HepG2 (cell line): ENCODE measurements around the gene CALCB. TPM values are rescaled to one million over a fixed set of nuclear protein-coding genes. Genes with fewer than 3 reads are reported as not detected.

Source experiments
- ATAC-seq: fragments of 200-7000 bp; cut with Tn5 transposase; 3 replicates; pipeline ENCODE4 v1.9.1; 2020; ENCODE audit warnings: mild to moderate bottlenecking, moderate library complexity
- BruUV-seq: library from RNA; stranded (reverse); fragments of 400-500 nt; replicated peaks from 2 replicates; lab custom pipeline; 2021; lab: Mats Ljungman, UMichigan
- CTCF ChIA-PET: fragments of 300-600 bp; formaldehyde crosslinking; extraction: SDS; loops from one replicate; lab custom pipeline; 2021; ENCODE audit warnings: low total read pairs, inconsistent platforms, low intra/inter-chr PET ratio; lab: Yijun Ruan, JAX
- POLR2A ChIA-PET: fragments of 350-600 bp; sonication (Branson Sonifier 250); formaldehyde crosslinking; loops from one replicate; lab custom pipeline; 2020; ENCODE audit warnings: antibody characterized with exemption, inconsistent platforms; lab: Yijun Ruan, JAX
- DNase-seq: peaks from one replicate; pipeline ENCODE4 v3.0.0-alpha.2; 2015; ENCODE audit warnings: low spot score
- FAIRE-seq: peaks from 3 replicates; lab custom pipeline; 2011; peaks lifted over from hg19 to GRCh38; lab: Jason Lieb, UNC
- H2AFZ ChIP-seq: one replicate; pipeline ENCODE4 v1.6.1; 2011; ENCODE audit warnings: low read length, inconsistent platforms
- H3K27ac ChIP-seq: fragments of 300-600 bp; 3 replicates; pipeline ENCODE4 v1.8.0; 2011; ENCODE audit warnings: mixed run types, mild to moderate bottlenecking, mixed read lengths, low read length, inconsistent platforms; ENCODE audit not compliant: insufficient read depth; ENCODE audit errors: extremely low read length
- H3K27me3 ChIP-seq, 2 experiments: fragments of 200-600 bp in 1 of 2; 2 replicates in 1 of 2; 3 replicates in 1 of 2; pipeline versions ENCODE4 v1.6.0 to v1.8.0; 2011; ENCODE audit warnings: low read length in 2 of 2, mild to moderate bottlenecking in 2 of 2, moderate library complexity in 2 of 2, inconsistent platforms in 1 of 2; ENCODE audit not compliant: insufficient read depth in 2 of 2, control insufficient read depth in 1 of 2
- H3K36me3 ChIP-seq, 2 experiments: fragments of 200-600 bp in 1 of 2; replicated peaks in 1 of 2; 2 replicates in 1 of 2; 3 replicates in 1 of 2; pipeline versions ENCODE4 v1.5.1 to v1.8.0; 2011; ENCODE audit warnings: low read length in 2 of 2, inconsistent platforms in 1 of 2; ENCODE audit not compliant: insufficient read depth in 2 of 2, control insufficient read depth in 1 of 2
- H3K4me1 ChIP-seq: 2 replicates; pipeline ENCODE4 v1.5.1; 2012; ENCODE audit warnings: low read length, inconsistent platforms; ENCODE audit not compliant: insufficient read depth
- H3K4me2 ChIP-seq: 2 replicates; pipeline ENCODE4 v1.6.0; 2011; ENCODE audit warnings: low read depth, low read length, inconsistent platforms
- H3K4me3 ChIP-seq, 3 experiments: fragments of 200-600 bp in 1 of 3; sonication (generic), shearing (Covaris generic) in 1 of 3; replicated peaks in 1 of 3; 2 replicates each; pipeline ENCODE4 v1.5.1; 2011 to 2016; ENCODE audit warnings: low read length in 3 of 3, inconsistent platforms in 2 of 3, low read depth in 2 of 3, mild to moderate bottlenecking in 2 of 3, control low read depth in 1 of 3, mixed read lengths in 1 of 3; ENCODE audit not compliant: insufficient read depth in 1 of 3
- H3K79me2 ChIP-seq: one replicate; pipeline ENCODE4 v1.6.1; 2011; ENCODE audit warnings: low read length, inconsistent platforms; ENCODE audit not compliant: insufficient read depth
- H3K9ac ChIP-seq: 2 replicates; pipeline ENCODE4 v1.6.0; 2011; ENCODE audit warnings: mild to moderate bottlenecking, low read depth, low read length, inconsistent platforms; ENCODE audit not compliant: insufficient read depth
- H3K9me3 ChIP-seq: 2 replicates; pipeline ENCODE4 v1.5.1; 2012; ENCODE audit warnings: mild to moderate bottlenecking, low read length
- H4K20me1 ChIP-seq: 2 replicates; pipeline ENCODE4 v1.6.0; 2011; ENCODE audit warnings: inconsistent platforms, mild to moderate bottlenecking, low read length, moderate library complexity; ENCODE audit not compliant: insufficient read depth
- ATM ChIP-seq: fragments of 450-650 bp; IDR thresholded peaks from 2 replicates; pipeline ENCODE4 v1.7.1; 2017; ENCODE audit warnings: mild to moderate bottlenecking, borderline replicate concordance
- CBX2 ChIP-seq, 2 experiments: fragments of 200-600 bp in 1 of 2; sonication (generic); formaldehyde crosslinking in 1 of 2; IDR thresholded peaks; 2 replicates each; pipeline versions ENCODE4 v1.7.0 to v1.8.1; 2018 to 2022; ENCODE audit warnings: low read depth in 2 of 2, low read length in 1 of 2, mild to moderate bottlenecking in 1 of 2, missing genetic modification reagents in 1 of 2
- CENPX ChIP-seq: sonication (generic); formaldehyde crosslinking; IDR thresholded peaks from 2 replicates; pipeline ENCODE4 v1.9.0; 2021; ENCODE audit warnings: mild to moderate bottlenecking, missing genetic modification reagents, moderate library complexity
- CERS6 ChIP-seq: sonication (generic); formaldehyde crosslinking; IDR thresholded peaks from 2 replicates; pipeline ENCODE4 v1.5.0; 2020; ENCODE audit warnings: missing genetic modification reagents
- CREB1 ChIP-seq, 2 experiments: fragments of 450-650 bp in 1 of 2; IDR thresholded peaks; 2 replicates each; pipeline ENCODE4 v1.6.1; 2016 to 2017; ENCODE audit warnings: control low read depth in 1 of 2, mild to moderate bottlenecking in 1 of 2, missing compliant biosample characterization in 1 of 2, missing genetic modification characterization in 1 of 2
- HNRNPLL ChIP-seq: fragments of 200-400 bp; formaldehyde crosslinking; IDR thresholded peaks from 2 replicates; pipeline ENCODE4 v1.6.1; 2017; ENCODE audit warnings: mild to moderate bottlenecking, low read depth, low read length; ENCODE audit not compliant: poor library complexity, severe bottlenecking
- POGZ ChIP-seq: sonication (generic); formaldehyde crosslinking; IDR thresholded peaks from 2 replicates; pipeline ENCODE4 v1.4.0; 2020; ENCODE audit warnings: mild to moderate bottlenecking, missing genetic modification reagents
- SRSF4 ChIP-seq: fragments of 200-400 bp; formaldehyde crosslinking; IDR thresholded peaks from one replicate; pipeline ENCODE4 v1.6.1; 2018; ENCODE audit warnings: mild to moderate bottlenecking, low read depth, low read length, moderate library complexity; ENCODE audit not compliant: poor library complexity, severe bottlenecking
- YEATS2 ChIP-seq: sonication (generic); formaldehyde crosslinking; IDR thresholded peaks from 2 replicates; pipeline ENCODE4 v1.4.0; 2020; ENCODE audit warnings: missing genetic modification reagents, borderline replicate concordance
- ZBTB37 ChIP-seq: sonication (generic); formaldehyde crosslinking; IDR thresholded peaks from 2 replicates; pipeline ENCODE4 v1.4.0; 2020; ENCODE audit warnings: mild to moderate bottlenecking, missing genetic modification reagents
- ZSCAN29 ChIP-seq: sonication (generic); formaldehyde crosslinking; conservative IDR thresholded peaks from 2 replicates; pipeline ENCODE4 v1.4.0; 2020; ENCODE audit warnings: mild to moderate bottlenecking, missing genetic modification reagents
- WGBS: methylation state at CpG from one replicate; pipeline ENCODE4 v1.1.6; 2017; ENCODE audit warnings: low lambda C conversion rate; 5-methylcytosine and 5-hydroxymethylcytosine counted together
- in situ Hi-C: cut with HindIII; loops from 2 replicates; pipeline ENCODE4 v1.10.0; 2017; ENCODE audit warnings: low pct_unique_long_range_greater_than_20kb; ENCODE audit not compliant: extremely low pct_ligation_motif_present
- intact Hi-C: fragments of 100-400 bp; cut with micrococcal nuclease; formaldehyde crosslinking; loops from one replicate; pipeline ENCODE4 v1.10.0; 2022; ENCODE audit not compliant: unreplicated experiment
- polyA plus RNA-seq, 8 experiments: library from polyadenylated mRNA; depleted of rRNA in 3 of 8; stranded (reverse) in 7 of 8; unstranded in 1 of 8; fragments of >200 nt; fragmentation: Illumina TruSeq in 4 of 8; extraction: Trizol in 4 of 8; gene quantifications; 2 replicates each; pipeline versions ENCODE4 v1.2.1 to v1.2.3, GENCODE V29; 2011 to 2016; ENCODE audit warnings: low read depth in 4 of 8, missing spikeins in 1 of 8, mixed read lengths in 1 of 8; ENCODE audit not compliant: insufficient read depth in 1 of 8
- total RNA-seq, 5 experiments: library from RNA; depleted of rRNA; stranded (reverse); fragments of >200 nt; fragmentation: Illumina TruSeq; extraction: Trizol; gene quantifications; 2 replicates each; pipeline ENCODE4 v1.2.3, GENCODE V29; 2016; ENCODE audit warnings: low read depth in 1 of 5

The CALCB gene
- total and polyA plus RNA-seq, 2 of the 13 experiments (the other 11 are each of a cell fraction or from before 2014, with no cell fraction given), result not detected

DNA sequence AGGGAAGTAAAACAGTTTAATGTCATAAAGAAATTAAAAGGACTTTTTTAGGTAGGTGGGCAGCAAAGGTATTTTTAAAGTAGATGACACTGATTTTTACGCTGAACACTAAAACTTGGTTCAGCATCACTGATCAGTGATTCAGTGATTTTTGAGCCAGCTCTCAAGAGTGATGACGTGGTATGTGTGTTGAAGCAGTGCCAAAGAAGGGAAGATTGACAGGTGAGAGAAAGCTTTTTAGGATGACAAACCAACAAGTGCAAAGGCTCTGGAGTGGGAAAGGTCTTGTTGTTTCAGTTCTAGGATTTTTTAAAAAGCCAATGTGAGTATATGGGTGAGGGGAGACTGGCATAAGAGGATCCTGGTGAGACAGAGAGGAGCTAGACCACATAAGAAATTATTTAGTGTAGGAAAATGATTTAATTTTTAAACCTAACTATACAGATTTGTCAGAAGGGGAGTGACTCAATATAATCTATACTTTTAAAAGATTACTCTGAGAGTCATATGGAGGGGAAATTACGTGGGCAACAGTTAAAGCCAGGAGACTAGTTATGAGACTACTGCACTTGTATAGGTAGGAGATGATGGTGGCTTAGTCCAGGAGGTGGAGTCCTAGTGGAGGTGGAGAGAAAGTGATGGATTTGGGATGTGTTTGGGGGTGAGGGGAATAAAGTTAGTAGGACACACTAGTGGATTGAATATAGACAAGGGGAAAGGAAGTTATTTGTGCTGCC lies 17.6 kb upstream of the CALCB start:
- H3K36me3 ChIP-seq, result no peaks in the 10 kb centered on the region
- no peaks in the 10 kb centered on the region for H3K9me3 ChIP-seq
- peak; percentile 85 for TF ChIP-seq CREB1 (IDR thresholded peaks at IDR 0.05)
- TF ChIP-seq CREB1 (CRISPR knock-in tag; IDR thresholded peaks at IDR 0.05), result no peak
- no peak for TF ChIP-seq ZSCAN29 (CRISPR knock-in tag)
- TF ChIP-seq, all 625 proteins: peak for 1
- H3K27me3 ChIP-seq, result no peaks in the 10 kb centered on the region
- H4K20me1 ChIP-seq, result no peaks in the 10 kb centered on the region
- in situ Hi-C loops (no loop called here), intact Hi-C loops (no loop called here)
- no peak overlapping the region for H2AFZ ChIP-seq
- ATAC-seq, result no peak
- H3K4me1 ChIP-seq, result no peaks in the 10 kb centered on the region
- 0% methylated on average over 3 of the region's 3 CpGs for WGBS
- no peak overlapping the region for H3K9ac ChIP-seq
- POLR2A ChIA-PET, result no interaction called here
- no peak for DNase-seq
- no peak overlapping the region for H3K27ac ChIP-seq
- BruUV-seq, result no TSS peak
- no peaks in the 10 kb centered on the region for H3K79me2 ChIP-seq
- H3K4me3 ChIP-seq, result no peak overlapping the region
- FAIRE-seq, result no peak
- H3K4me2 ChIP-seq, result no peak overlapping the region
- CTCF ChIA-PET, result interaction anchor here (0.6 kb wide), 1 partner anchor 1024 kb away, joined by 3 read pairs; no protein-coding TSS in a partner anchor

DNA sequence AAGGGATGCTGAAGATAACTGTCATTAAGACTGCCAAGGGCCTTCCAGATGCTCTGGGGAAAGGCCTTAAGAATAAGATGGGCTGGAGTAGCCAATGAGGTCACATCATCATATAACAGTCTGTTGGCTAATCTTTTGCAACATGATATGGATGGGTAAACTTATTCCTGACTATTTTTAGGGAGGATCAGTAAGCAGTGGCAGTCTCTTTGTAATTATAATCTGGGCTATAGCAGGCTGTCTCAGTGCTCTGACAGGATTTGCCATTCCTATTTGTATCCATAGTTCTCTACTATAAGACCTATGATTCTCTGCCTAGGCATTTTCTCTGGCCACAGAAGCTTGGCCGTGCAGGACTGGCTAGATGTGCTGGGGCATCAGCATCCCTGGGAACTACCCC lies 16.1 kb upstream of the CALCB start:
- no peak for FAIRE-seq
- WGBS, result 0% methylated on average over 1 of the region's 1 CpG
- BruUV-seq, result no TSS peak

More for the DNA sequence above, 16.1 kb upstream of the CALCB start:
- Histone ChIP-seq H3K4me3 (no peak overlapping the region), H3K27me3 (no peaks in the 10 kb centered on the region), H3K4me2 (no peak overlapping the region), H3K27ac (no peak overlapping the region), H4K20me1 (no peaks in the 10 kb centered on the region), H2AFZ (no peak overlapping the region), H3K4me1 (no peaks in the 10 kb centered on the region), H3K79me2 (no peaks in the 10 kb centered on the region), H3K9ac (no peak overlapping the region), H3K36me3 (no peaks in the 10 kb centered on the region), H3K9me3 (no peaks in the 10 kb centered on the region)
- no peak for ATAC-seq
- intact Hi-C loops (no loop called here), in situ Hi-C loops (no loop called here)
- no peak for DNase-seq
- ChIA-PET CTCF (no interaction called here), POLR2A (no interaction called here)
- TF ChIP-seq HNRNPLL, result no peak
- no peak for TF ChIP-seq YEATS2
- no peak for TF ChIP-seq CENPX (CRISPR knock-in tag)
- no peak for TF ChIP-seq CBX2 (IDR thresholded peaks at IDR 0.05; ENCODE audit: low read depth, low read length)
- no peak for TF ChIP-seq CBX2 (CRISPR knock-in tag; IDR thresholded peaks at IDR 0.05; ENCODE audit: low read depth)
- no peak for TF ChIP-seq POGZ (CRISPR knock-in tag)
- no peak for TF ChIP-seq ZBTB37 (CRISPR knock-in tag)
- no peak for TF ChIP-seq CERS6 (CRISPR knock-in tag)
- TF ChIP-seq SRSF4, result no peak
- TF ChIP-seq ATM, result no peak
